Large intestine (tissue), 3 donors: ENCODE results near the gene EGR4. TPM values are rescaled to one million over a fixed set of nuclear protein-coding genes. Genes with fewer than 3 reads are reported as not detected.

Experiments used
- DNase-seq, 2 donors: peaks; one replicate each; pipeline versions ENCODE4 v3.0.0 to v3.0.0-alpha.2; 2013
- H3K27ac ChIP-seq: one replicate; pipeline ENCODE4 v1.5.1; 2013; ENCODE audit warnings: low read length
- H3K27me3 ChIP-seq: 2 replicates; pipeline ENCODE4 v1.6.1; 2013; ENCODE audit warnings: low read length; ENCODE audit not compliant: control insufficient read depth, insufficient read depth
- H3K36me3 ChIP-seq: 2 replicates; pipeline ENCODE4 v1.6.1; 2013; ENCODE audit warnings: low read length; ENCODE audit not compliant: control insufficient read depth, insufficient read depth
- H3K4me1 ChIP-seq: one replicate; pipeline ENCODE4 v1.6.1; 2013; ENCODE audit warnings: low read length; ENCODE audit not compliant: control insufficient read depth, insufficient read depth
- H3K4me3 ChIP-seq: one replicate; pipeline ENCODE4 v1.5.1; 2013; ENCODE audit warnings: low read length
- H3K9me3 ChIP-seq: one replicate; pipeline ENCODE4 v1.6.1; 2013; ENCODE audit warnings: mild to moderate bottlenecking, low read depth, low read length, moderate library complexity; ENCODE audit not compliant: control insufficient read depth
- WGBS: methylation state at CpG from one replicate; pipeline ENCODE4 v1.1.5; 2013; ENCODE audit warnings: low lambda C conversion rate; ENCODE audit not compliant: insufficient coverage; 5-methylcytosine and 5-hydroxymethylcytosine counted together
- polyA plus RNA-seq: library from polyadenylated mRNA; unstranded; fragments of 120-200 nt; gene quantifications from one replicate; pipeline ENCODE4 v1.2.1, GENCODE V29; 2013

Gene EGR4
- polyA plus RNA-seq, 1 donor, result 0.04 TPM

GRCh38 chr2:73257425-73258125, 35.8 kb downstream of the EGR4 start:
- Histone ChIP-seq H3K4me1 (no peaks in the 10 kb centered on the region), H3K9me3 (no peaks in the 10 kb centered on the region), H3K27ac (no peak overlapping the region), H3K27me3 (no peaks in the 10 kb centered on the region), H3K4me3 (no peak overlapping the region), H3K36me3 (peaks cover 25% of the 10 kb centered on the region)
- no peak for DNase-seq
- no CpG with 5 or more reads among the region's 10 CpGs for WGBS

- no CpG with 5 or more reads among the region's 2 CpGs for WGBS
- Histone ChIP-seq H3K27ac (no peak overlapping the region), H3K36me3 (peaks cover 29% of the 10 kb centered on the region), H3K4me3 (no peak overlapping the region), H3K4me1 (no peaks in the 10 kb centered on the region), H3K9me3 (no peaks in the 10 kb centered on the region), H3K27me3 (no peaks in the 10 kb centered on the region)
- no peak for DNase-seq
These were observed 36.3 kb downstream of the EGR4 start for GRCh38 chr2:73257021-73257420.

GRCh38 chr2:73256618-73256922, 36.8 kb downstream of the EGR4 start:
- Histone ChIP-seq H3K27ac (no peak overlapping the region), H3K36me3 (peaks cover 29% of the 10 kb centered on the region), H3K27me3 (no peaks in the 10 kb centered on the region), H3K4me1 (no peaks in the 10 kb centered on the region), H3K9me3 (no peaks in the 10 kb centered on the region), H3K4me3 (no peak overlapping the region)
- WGBS, result no CpG with 5 or more reads among the region's 1 CpG
- no peak for DNase-seq

- no CpG with 5 or more reads among the region's 5 CpGs for WGBS
- H3K27ac ChIP-seq, result no peak overlapping the region
- no peaks in the 10 kb centered on the region for H3K27me3 ChIP-seq
- no peak for DNase-seq
- no peaks in the 10 kb centered on the region for H3K4me1 ChIP-seq
- H3K36me3 ChIP-seq, result peaks cover 34% of the 10 kb centered on the region
- H3K9me3 ChIP-seq, result no peaks in the 10 kb centered on the region
- H3K4me3 ChIP-seq, result no peak overlapping the region
These were observed 37.3 kb downstream of the EGR4 start for GRCh38 chr2:73255907-73256617.

- Histone ChIP-seq H3K4me3 (no peak overlapping the region), H3K4me1 (no peaks in the 10 kb centered on the region), H3K27me3 (no peaks in the 10 kb centered on the region), H3K9me3 (no peaks in the 10 kb centered on the region), H3K36me3 (peaks cover 43% of the 10 kb centered on the region), H3K27ac (no peak overlapping the region)
- WGBS, result no CpG with 5 or more reads among the region's 4 CpGs
- no peak for DNase-seq
These were observed 38.2 kb downstream of the EGR4 start for GRCh38 chr2:73255007-73255644.

GRCh38 chr2:73254343-73255006, 38.9 kb downstream of the EGR4 start:
- DNase-seq, result no peak
- Histone ChIP-seq H3K36me3 (peaks cover 49% of the 10 kb centered on the region), H3K4me3 (no peak overlapping the region), H3K4me1 (no peaks in the 10 kb centered on the region), H3K9me3 (no peaks in the 10 kb centered on the region), H3K27ac (no peak overlapping the region), H3K27me3 (no peaks in the 10 kb centered on the region)
- WGBS, result 83% methylated on average over 2 of the region's 7 CpGs

GRCh38 chr2:73253901-73254300, 39.4 kb downstream of the EGR4 start:
- Histone ChIP-seq H3K4me1 (no peaks in the 10 kb centered on the region), H3K27ac (no peak overlapping the region), H3K9me3 (no peaks in the 10 kb centered on the region), H3K27me3 (no peaks in the 10 kb centered on the region), H3K36me3 (peaks cover 54% of the 10 kb centered on the region), H3K4me3 (no peak overlapping the region)
- DNase-seq, result no peak
- WGBS, result 100% methylated on average over 1 of the region's 3 CpGs

GRCh38 chr2:73253400-73253799, 39.9 kb downstream of the EGR4 start:
- Histone ChIP-seq H3K36me3 (peaks cover 59% of the 10 kb centered on the region), H3K4me1 (no peaks in the 10 kb centered on the region), H3K9me3 (no peaks in the 10 kb centered on the region), H3K4me3 (no peak overlapping the region), H3K27me3 (no peaks in the 10 kb centered on the region), H3K27ac (no peak overlapping the region)
- no peak for DNase-seq
- WGBS, result no CpG with 5 or more reads among the region's 2 CpGs

GRCh38 chr2:73252238-73253027, 40.9 kb downstream of the EGR4 start:
- Histone ChIP-seq H3K4me1 (no peaks in the 10 kb centered on the region), H3K4me3 (no peak overlapping the region), H3K27ac (no peak overlapping the region), H3K9me3 (no peaks in the 10 kb centered on the region), H3K27me3 (no peaks in the 10 kb centered on the region), H3K36me3 (peaks cover 69% of the 10 kb centered on the region)
- no peak for DNase-seq
- WGBS, result no CpG with 5 or more reads among the region's 17 CpGs
